Superior temporal gyrus (tissue), 1 donor: ENCODE results near the gene NXPH2.
"Not testable (repeated sequence)": the region's sequence is repeated elsewhere in the genome, so short reads cannot be mapped to it uniquely, and the experiment has no call there.

Source experiments
- DNase-seq: peaks from one replicate; pipeline ENCODE4 v3.0.0-alpha.2; 2016; ENCODE audit errors: extremely low spot score

The NXPH2 gene

GRCh38 chr2:138757384-138757783 lies 22.8 kb downstream of the NXPH2 start:
- no peak for DNase-seq

- no peak for DNase-seq
These were observed 27.8 kb downstream of the NXPH2 start for GRCh38 chr2:138752197-138752956.

- no peak for DNase-seq
These were observed 35.5 kb downstream of the NXPH2 start for GRCh38 chr2:138744713-138745112.

GRCh38 chr2:138742441-138743057 lies 37.6 kb downstream of the NXPH2 start:
- no peak for DNase-seq

- no peak for DNase-seq
These were observed 38.3 kb downstream of the NXPH2 start for GRCh38 chr2:138741851-138742250.

GRCh38 chr2:138737009-138737554 lies 43.1 kb downstream of the NXPH2 start:
- DNase-seq, result not testable (repeated sequence)

GRCh38 chr2:138732651-138733050 lies 47.5 kb downstream of the NXPH2 start:
- no peak for DNase-seq

GRCh38 chr2:138730497-138731030 lies 49.6 kb downstream of the NXPH2 start:
- no peak for DNase-seq

GRCh38 chr2:138727956-138728355 lies 52.2 kb downstream of the NXPH2 start:
- no peak for DNase-seq

GRCh38 chr2:138726681-138727080 lies 53.5 kb downstream of the NXPH2 start:
- no peak for DNase-seq

- DNase-seq, result no peak
These were observed 55.3 kb downstream of the NXPH2 start for GRCh38 chr2:138724729-138725459.

- DNase-seq, result no peak
These were observed 55.9 kb downstream of the NXPH2 start for GRCh38 chr2:138724327-138724726.

- DNase-seq, result no peak
These were observed 56.8 kb downstream of the NXPH2 start for GRCh38 chr2:138723196-138723987.

- no peak for DNase-seq
These were observed 57.9 kb downstream of the NXPH2 start for GRCh38 chr2:138722316-138722715.

- DNase-seq, result no peak
These were observed 60.0 kb downstream of the NXPH2 start for GRCh38 chr2:138720035-138720838.

GRCh38 chr2:138718405-138718804 lies 61.8 kb downstream of the NXPH2 start:
- no peak for DNase-seq

GRCh38 chr2:138716183-138716582 lies 64.0 kb downstream of the NXPH2 start:
- DNase-seq, result no peak

- DNase-seq, result no peak
These were observed 66.7 kb downstream of the NXPH2 start for GRCh38 chr2:138713504-138713903.

- DNase-seq, result no peak
These were observed 67.1 kb downstream of the NXPH2 start for GRCh38 chr2:138713069-138713496.

GRCh38 chr2:138712212-138712979 lies 67.8 kb downstream of the NXPH2 start:
- no peak for DNase-seq
